Brain pericyte (primary cell): ENCODE measurements around the gene MYO10.
"Not testable (repeated sequence)": the region's sequence is repeated elsewhere in the genome, so short reads cannot be mapped to it uniquely, and the experiment has no call there.

Experiments
- DNase-seq: peaks from one replicate; pipeline ENCODE4 v3.0.0-alpha.2; 2012; ENCODE audit warnings: low read depth, low spot score

Gene MYO10

GRCh38 chr5:16936150-16936988 lies at the start of gene MYO10:
MYO10 (minus strand) TSS chr5:16936288; CDS start chr5:16935808, 480 bp downstream.
- no peak for DNase-seq

GRCh38 chr5:16985304-16985703 lies 49.2 kb upstream of the MYO10 start:
- not testable (repeated sequence) for DNase-seq

GRCh38 chr5:16983972-16984371 lies 47.9 kb upstream of the MYO10 start:
- no peak for DNase-seq

- no peak for DNase-seq
Measured at GRCh38 chr5:16983022-16983639, 47.0 kb upstream of the MYO10 start.

GRCh38 chr5:16981700-16982099 lies 45.6 kb upstream of the MYO10 start:
- DNase-seq: no peak

- no peak for DNase-seq
Measured at GRCh38 chr5:16980983-16981382, 44.9 kb upstream of the MYO10 start.

- DNase-seq: no peak
Measured at GRCh38 chr5:16978296-16978695, 42.2 kb upstream of the MYO10 start.

GRCh38 chr5:16976625-16977008 lies 40.5 kb upstream of the MYO10 start:
- DNase-seq: no peak

- no peak for DNase-seq
Measured at GRCh38 chr5:16975950-16976624, 40.0 kb upstream of the MYO10 start.

GRCh38 chr5:16974981-16975380 lies 38.9 kb upstream of the MYO10 start:
- no peak for DNase-seq

GRCh38 chr5:16970826-16971225 lies 34.7 kb upstream of the MYO10 start:
- no peak for DNase-seq

- no peak for DNase-seq
Measured at GRCh38 chr5:16970260-16970659, 34.2 kb upstream of the MYO10 start.

GRCh38 chr5:16965581-16965980 lies 29.5 kb upstream of the MYO10 start:
- no peak for DNase-seq

- no peak for DNase-seq
Measured at GRCh38 chr5:16963821-16964220, 27.7 kb upstream of the MYO10 start.

- no peak for DNase-seq
Measured at GRCh38 chr5:16961131-16961530, 25.0 kb upstream of the MYO10 start.

GRCh38 chr5:16957304-16958196 lies 21.5 kb upstream of the MYO10 start:
- no peak for DNase-seq

GRCh38 chr5:16953729-16954128 lies 17.6 kb upstream of the MYO10 start:
- no peak for DNase-seq

- DNase-seq: no peak
Measured at GRCh38 chr5:16952968-16953671, 17.0 kb upstream of the MYO10 start.

- no peak for DNase-seq
Measured at GRCh38 chr5:16946725-16947124, 10.6 kb upstream of the MYO10 start.

- DNase-seq: no peak
Measured at GRCh38 chr5:16944816-16945562, 8.9 kb upstream of the MYO10 start.
